Measurements from ENCODE around the gene GPLD1. TPM values are rescaled to one million over a fixed set of nuclear protein-coding genes. Genes with fewer than 3 reads are reported as not detected.
"Not testable (repeated sequence)": the region's sequence is repeated elsewhere in the genome, so short reads cannot be mapped to it uniquely, and the experiment has no call there.

GPLD1 gene
- total RNA-seq, 1 donor = 0.72 TPM

- Histone ChIP-seq H3K4me3 (ENCODE audit: insufficient read depth, low read length) (no peak overlapping the region), H3K27ac (ENCODE audit: low read depth, low read length) (no peak overlapping the region), H3K36me3 (ENCODE audit: insufficient read depth, low read length) (no peaks in the 10 kb centered on the region), H3K9me3 (ENCODE audit: low read depth, low read length) (no peaks in the 10 kb centered on the region), H4K20me1 (ENCODE audit: insufficient read depth, low read length) (no peaks in the 10 kb centered on the region), H2AFZ (ENCODE audit: low read length) (no peak overlapping the region), H3K79me2 (ENCODE audit: insufficient read depth, low read length) (no peaks in the 10 kb centered on the region), H3K4me2 (ENCODE audit: insufficient read depth, low read length) (no peak overlapping the region), H3K27me3 (ENCODE audit: insufficient read depth, low read length) (no peaks in the 10 kb centered on the region), H3K4me1 (ENCODE audit: insufficient read depth, low read length) (peaks cover 11% of the 10 kb centered on the region)
- no peak for TF ChIP-seq CTCF (IDR thresholded peaks at IDR 0.05; ENCODE audit: extremely low read depth, low read depth, low read length)
- DNase-seq (ENCODE audit: insufficient read length, low spot score, missing footprints) = no peak
Measured at GRCh38 chr6:24391756-24392405, 97.5 kb downstream of the GPLD1 start.

GRCh38 chr6:24391208-24391607 is 98.2 kb downstream of the GPLD1 start:
- H2AFZ ChIP-seq (ENCODE audit: low read length) = no peak overlapping the region
- no peaks in the 10 kb centered on the region for H3K9me3 ChIP-seq (ENCODE audit: low read depth, low read length)
- no peak for TF ChIP-seq CTCF (IDR thresholded peaks at IDR 0.05; ENCODE audit: extremely low read depth, low read depth, low read length)
- H3K4me1 ChIP-seq (ENCODE audit: insufficient read depth, low read length) = peaks cover 11% of the 10 kb centered on the region
- peak; percentile 62 for DNase-seq (ENCODE audit: insufficient read length, low spot score, missing footprints)
- H3K36me3 ChIP-seq (ENCODE audit: insufficient read depth, low read length) = no peaks in the 10 kb centered on the region
- H4K20me1 ChIP-seq (ENCODE audit: insufficient read depth, low read length) = no peaks in the 10 kb centered on the region
- no peak overlapping the region for H3K4me3 ChIP-seq (ENCODE audit: insufficient read depth, low read length)
- H3K27me3 ChIP-seq (ENCODE audit: insufficient read depth, low read length) = no peaks in the 10 kb centered on the region
- H3K4me2 ChIP-seq (ENCODE audit: insufficient read depth, low read length) = no peak overlapping the region
- no peaks in the 10 kb centered on the region for H3K79me2 ChIP-seq (ENCODE audit: insufficient read depth, low read length)
- no peak overlapping the region for H3K27ac ChIP-seq (ENCODE audit: low read depth, low read length)

- Histone ChIP-seq H3K4me1 (ENCODE audit: insufficient read depth, low read length) (no peaks in the 10 kb centered on the region), H3K4me2 (ENCODE audit: insufficient read depth, low read length) (no peak overlapping the region), H3K4me3 (ENCODE audit: insufficient read depth, low read length) (no peak overlapping the region), H3K27ac (ENCODE audit: low read depth, low read length) (no peak overlapping the region), H3K79me2 (ENCODE audit: insufficient read depth, low read length) (no peaks in the 10 kb centered on the region), H2AFZ (ENCODE audit: low read length) (no peak overlapping the region), H3K36me3 (ENCODE audit: insufficient read depth, low read length) (no peaks in the 10 kb centered on the region), H3K9me3 (ENCODE audit: low read depth, low read length) (no peaks in the 10 kb centered on the region), H4K20me1 (ENCODE audit: insufficient read depth, low read length) (no peaks in the 10 kb centered on the region), H3K27me3 (ENCODE audit: insufficient read depth, low read length) (no peaks in the 10 kb centered on the region)
- no peak for DNase-seq (ENCODE audit: insufficient read length, low spot score, missing footprints)
- TF ChIP-seq CTCF (IDR thresholded peaks at IDR 0.05; ENCODE audit: extremely low read depth, low read depth, low read length) = no peak
Measured at GRCh38 chr6:24387818-24388217, 101.6 kb downstream of the GPLD1 start.

- Histone ChIP-seq H3K36me3 (ENCODE audit: insufficient read depth, low read length) (no peaks in the 10 kb centered on the region), H3K4me1 (ENCODE audit: insufficient read depth, low read length) (no peaks in the 10 kb centered on the region), H4K20me1 (ENCODE audit: insufficient read depth, low read length) (no peaks in the 10 kb centered on the region), H3K4me3 (ENCODE audit: insufficient read depth, low read length) (no peak overlapping the region), H3K79me2 (ENCODE audit: insufficient read depth, low read length) (no peaks in the 10 kb centered on the region), H2AFZ (ENCODE audit: low read length) (no peak overlapping the region), H3K9me3 (ENCODE audit: low read depth, low read length) (no peaks in the 10 kb centered on the region), H3K4me2 (ENCODE audit: insufficient read depth, low read length) (no peak overlapping the region), H3K27ac (ENCODE audit: low read depth, low read length) (no peak overlapping the region), H3K27me3 (ENCODE audit: insufficient read depth, low read length) (no peaks in the 10 kb centered on the region)
- no peak for TF ChIP-seq CTCF (IDR thresholded peaks at IDR 0.05; ENCODE audit: extremely low read depth, low read depth, low read length)
- DNase-seq (ENCODE audit: insufficient read length, low spot score, missing footprints) = no peak
Measured at GRCh38 chr6:24385536-24386269, 103.7 kb downstream of the GPLD1 start.

- not testable (repeated sequence) for H3K4me3 ChIP-seq (ENCODE audit: insufficient read depth, low read length); H2AFZ ChIP-seq (ENCODE audit: low read length); H4K20me1 ChIP-seq (ENCODE audit: insufficient read depth, low read length); H3K4me1 ChIP-seq (ENCODE audit: insufficient read depth, low read length); DNase-seq (ENCODE audit: insufficient read length, low spot score, missing footprints); H3K4me2 ChIP-seq (ENCODE audit: insufficient read depth, low read length); H3K9me3 ChIP-seq (ENCODE audit: low read depth, low read length); H3K27me3 ChIP-seq (ENCODE audit: insufficient read depth, low read length); H3K79me2 ChIP-seq (ENCODE audit: insufficient read depth, low read length); H3K36me3 ChIP-seq (ENCODE audit: insufficient read depth, low read length); H3K27ac ChIP-seq (ENCODE audit: low read depth, low read length)
Measured at GRCh38 chr6:24384369-24385130, 104.8 kb downstream of the GPLD1 start.
